Adrenal gland (tissue), 12 donors: Measurements from ENCODE around the gene PDGFD. TPM values are rescaled to one million over a fixed set of nuclear protein-coding genes. Genes with fewer than 3 reads are reported as not detected.

ENCODE experiments used
- DNase-seq, 7 donors: peaks; one replicate each; pipeline ENCODE4 v3.0.0-alpha.2; 2019 to 2020
- H3K27ac ChIP-seq, 5 donors: fragments of 200-600 bp; sonication (generic) in 4 of 5; 1 replicate in 3 of 5; 2 replicates in 2 of 5; pipeline versions ENCODE4 v1.5.1 to v1.8.0; 2016 to 2020; ENCODE audit warnings: mild to moderate bottlenecking in 1 of 5
- H3K27me3 ChIP-seq: fragments of 200-600 bp; 2 replicates; pipeline ENCODE4 v1.8.0; 2021
- H3K36me3 ChIP-seq, 2 donors: fragments of 200-600 bp; replicated peaks in 1 of 2; 1 replicate in 1 of 2; 2 replicates in 1 of 2; pipeline versions ENCODE4 v1.5.1 to v1.8.0; 2018 to 2022
- H3K4me1 ChIP-seq, 2 donors: fragments of 200-600 bp; replicated peaks in 1 of 2; 1 replicate in 1 of 2; 2 replicates in 1 of 2; pipeline versions ENCODE4 v1.5.1 to v1.8.0; 2018 to 2021
- H3K4me3 ChIP-seq, 4 donors: fragments of 200-600 bp; sonication (generic) in 3 of 4; one replicate each; pipeline ENCODE4 v1.5.1; 2016 to 2018
- H3K9me3 ChIP-seq, 3 donors: fragments of 200-600 bp; sonication (generic) in 1 of 3; replicated peaks in 1 of 3; 1 replicate in 2 of 3; 2 replicates in 1 of 3; pipeline versions ENCODE4 v1.5.1 to v1.8.0; 2016 to 2021
- CTCF ChIP-seq, 6 experiments: fragments of 450-650 bp in 4 of 6; fragments of 200-600 bp in 2 of 6; sonication (generic) in 1 of 6; IDR thresholded peaks; 1 replicate in 5 of 6; 2 replicates in 1 of 6; pipeline versions ENCODE4 v1.5.1 to v1.8.0; 2016 to 2021; ENCODE audit warnings: antibody characterized with exemption in 6 of 6, mild to moderate bottlenecking in 2 of 6, moderate library complexity in 1 of 6
- POLR2A ChIP-seq, 2 donors: fragments of 450-650 bp; IDR thresholded peaks; one replicate each; pipeline ENCODE4 v1.6.1; 2017; ENCODE audit warnings: antibody characterized with exemption in 2 of 2, mild to moderate bottlenecking in 2 of 2, moderate library complexity in 1 of 2
- WGBS, 4 donors: extraction: QIAGEN DNeasy Blood & Tissue Kit in 2 of 4; methylation state at CpG; one replicate each; pipeline versions ENCODE4 v1.1.5 to v1.1.7; 2013 to 2017; 5-methylcytosine and 5-hydroxymethylcytosine counted together
- intact Hi-C, 2 donors: fragments of 100-400 bp; cut with DNase I; formaldehyde crosslinking; loops; one replicate each; pipeline versions ENCODE4 v1.14.1 to v1.15.0; 2022 to 2023
- polyA plus RNA-seq, 3 donors: library from polyadenylated mRNA; stranded (reverse); fragments of 200-250 nt in 2 of 3; fragments of 350-450 nt in 1 of 3; fragmentation: Illumina TruSeq in 1 of 3; extraction: RNeasy Lipid Tissue Mini Kit (QIAGEN cat#74804) in 1 of 3; gene quantifications; one replicate each; pipeline ENCODE4 v1.2.3, GENCODE V29; 2013 to 2014
- total RNA-seq, 9 donors: library from RNA; depleted of rRNA in 4 of 9; stranded (reverse); fragments of >200 nt in 4 of 9; fragments of 120-200 nt in 1 of 9; fragmentation: NEBNext Ultra II Directional in 1 of 9; extraction: Animal tissue kit (Norgen Biotek cat#: 25700) in 1 of 9; gene quantifications; one replicate each; pipeline versions ENCODE4 v1.1.0 to v1.2.4, GENCODE V29; 2013 to 2023
- donor health status: healthy with polysubstance abuse.
- donor health status: Bipolar disorder and iron deficiency.
- donor health status: DM: yes; HTN: yes; CAD: no.
- donor health status: DM: no; HTN: no; CAD: no.
- donor health status: DM: no; HTN: no; CAD: no.
- donor health status: DM: yes; HTN: yes; CAD: no.

PDGFD gene
- total and polyA plus RNA-seq, 12 donors, result 42.7 to 297 (median 199) TPM

GRCh38 chr11:103862802-103863174 lies 301.2 kb downstream of the PDGFD start:
- Histone ChIP-seq H3K4me3 (no peak overlapping the region), H3K27ac (no peak overlapping the region), H3K36me3 (no peaks in the 10 kb centered on the region), H3K4me1 (no peaks in the 10 kb centered on the region), H3K9me3 (no peaks in the 10 kb centered on the region), H3K27me3 (no peaks in the 10 kb centered on the region)
- 93 to 94% (median 94%) methylated on average over 2 to 3 of the region's 3 CpGs for WGBS, 4 donors
- TF ChIP-seq POLR2A (IDR thresholded peaks at IDR 0.05), result no peak
- no peak for TF ChIP-seq CTCF (IDR thresholded peaks at IDR 0.05)
- no peak for DNase-seq
- intact Hi-C loops, result no loop called here

GRCh38 chr11:103862094-103862801 lies 301.7 kb downstream of the PDGFD start:
- Histone ChIP-seq H3K27ac (no peak overlapping the region), H3K36me3 (no peaks in the 10 kb centered on the region), H3K9me3 (no peaks in the 10 kb centered on the region), H3K27me3 (no peaks in the 10 kb centered on the region), H3K4me3 (no peak overlapping the region), H3K4me1 (no peaks in the 10 kb centered on the region)
- TF ChIP-seq CTCF (IDR thresholded peaks at IDR 0.05), result no peak
- TF ChIP-seq POLR2A (IDR thresholded peaks at IDR 0.05), result no peak
- intact Hi-C loops, result no loop called here
- no peak for DNase-seq
- 71 to 76% (median 75%) methylated on average over 9 of the region's 9 CpGs for WGBS, 4 donors

Other genes with a start within 250 kb of the PDGFD start
- not detected for gene DDI1, start 127.5 kb downstream of the PDGFD start, total RNA-seq
- under 1 TPM in 1 of 3 donors, not detected in 2; 0.08 TPM for gene DDI1, start 127.5 kb downstream of the PDGFD start, polyA plus RNA-seq